GM21381 (cell line): ENCODE results near the gene SPOP.
"Not testable (repeated sequence)": the region's sequence is repeated elsewhere in the genome, so short reads cannot be mapped to it uniquely, and the experiment has no call there.

Experiments used
- ATAC-seq: cut with Tn5 transposase; IDR thresholded peaks from one replicate; pipeline ENCODE4 v1.9.1; 2021; ENCODE audit warnings: mild to moderate bottlenecking, moderate library complexity; ENCODE audit not compliant: unreplicated experiment

SPOP gene

GRCh38 chr17:49677933-49678847 lies at the start of gene SPOP:
Gene SPOP, minus strand, starts transcription at chr17:49678097. Its CDS starts 55,287 bp downstream, at chr17:49622810.
- ATAC-seq, result peak; percentile 81

- no peak for ATAC-seq
These were observed 49.5 kb upstream of the SPOP start for GRCh38 chr17:49727380-49727779.

GRCh38 chr17:49725452-49726130 lies 47.7 kb upstream of the SPOP start:
- ATAC-seq, result no peak

- not testable (repeated sequence) for ATAC-seq
These were observed 46.7 kb upstream of the SPOP start for GRCh38 chr17:49724552-49724951.

GRCh38 chr17:49723423-49723822 lies 45.5 kb upstream of the SPOP start:
- no peak for ATAC-seq

GRCh38 chr17:49722066-49722465 lies 44.2 kb upstream of the SPOP start:
- ATAC-seq, result no peak

- no peak for ATAC-seq
These were observed 39.5 kb upstream of the SPOP start for GRCh38 chr17:49717371-49717861.

- ATAC-seq, result no peak
These were observed 38.9 kb upstream of the SPOP start for GRCh38 chr17:49716668-49717364.

- no peak for ATAC-seq
These were observed 37.9 kb upstream of the SPOP start for GRCh38 chr17:49715717-49716279.

GRCh38 chr17:49715216-49715615 lies 37.3 kb upstream of the SPOP start:
- ATAC-seq, result no peak

GRCh38 chr17:49708515-49709183 lies 30.8 kb upstream of the SPOP start:
- no peak for ATAC-seq

GRCh38 chr17:49707608-49708514 lies 30.0 kb upstream of the SPOP start, which contains the start of gene SLC35B1:
Gene SLC35B1, minus strand, starts transcription at chr17:49707964. Its CDS starts 131 bp downstream, at chr17:49707833.
- ATAC-seq, result peak; percentile 92

GRCh38 chr17:49707246-49707607 lies 29.3 kb upstream of the SPOP start:
- no peak for ATAC-seq

GRCh38 chr17:49705254-49705653 lies 27.4 kb upstream of the SPOP start:
- no peak for ATAC-seq

GRCh38 chr17:49703557-49704277 lies 25.8 kb upstream of the SPOP start:
- no peak for ATAC-seq

- ATAC-seq, result no peak
These were observed 23.1 kb upstream of the SPOP start for GRCh38 chr17:49700960-49701359.

- ATAC-seq, result no peak
These were observed 22.2 kb upstream of the SPOP start for GRCh38 chr17:49699966-49700575.

GRCh38 chr17:49698005-49698404 lies 20.1 kb upstream of the SPOP start:
- ATAC-seq, result no peak
